Heart right ventricle (tissue), 16 donors: ENCODE results near the gene CTNND2. TPM values are rescaled to one million over a fixed set of nuclear protein-coding genes. Genes with fewer than 3 reads are reported as not detected.

Source experiments
- ATAC-seq, 8 donors: fragments of 200-7000 bp; cut with Tn5 transposase; one replicate each; pipeline ENCODE4 v1.9.1; 2020; ENCODE audit warnings: mild to moderate bottlenecking in 8 of 8, moderate library complexity in 8 of 8, moderate number of reproducible peaks in 1 of 8
- DNase-seq, 2 donors: peaks; one replicate each; pipeline ENCODE4 v3.0.0-alpha.2; 2020
- H3K27ac ChIP-seq, 10 donors: fragments of 200-600 bp; sonication (generic) in 2 of 10; one replicate each; pipeline versions ENCODE4 v1.5.0 to v1.8.0; 2020 to 2022; ENCODE audit warnings: mild to moderate bottlenecking in 3 of 10
- H3K27me3 ChIP-seq, 7 donors: fragments of 200-600 bp; one replicate each; pipeline ENCODE4 v1.8.0; 2021 to 2022; ENCODE audit warnings: mild to moderate bottlenecking in 2 of 7
- H3K36me3 ChIP-seq, 9 donors: fragments of 200-600 bp; sonication (generic) in 1 of 9; one replicate each; pipeline versions ENCODE4 v1.5.0 to v1.8.0; 2020 to 2022; ENCODE audit warnings: mild to moderate bottlenecking in 2 of 9
- H3K4me1 ChIP-seq, 9 donors: fragments of 200-600 bp; sonication (generic) in 1 of 9; one replicate each; pipeline versions ENCODE4 v1.5.0 to v1.8.0; 2020 to 2022; ENCODE audit warnings: mild to moderate bottlenecking in 4 of 9
- H3K4me3 ChIP-seq, 10 donors: fragments of 200-600 bp; sonication (generic) in 2 of 10; one replicate each; pipeline versions ENCODE4 v1.5.0 to v1.8.0; 2020 to 2022; ENCODE audit warnings: mild to moderate bottlenecking in 7 of 10, moderate library complexity in 2 of 10
- H3K9me3 ChIP-seq, 11 donors: fragments of 200-600 bp in 10 of 11; sonication (generic) in 2 of 11; one replicate each; pipeline versions ENCODE4 v1.5.0 to v1.8.0; 2013 to 2022; ENCODE audit warnings: mild to moderate bottlenecking in 2 of 11, control low read depth in 1 of 11, moderate library complexity in 1 of 11
- WGBS, 2 donors: extraction: QIAGEN DNeasy Blood & Tissue Kit; methylation state at CpG; one replicate each; pipeline ENCODE4 v1.1.7; 2013; ENCODE audit warnings: inconsistent platforms in 1 of 2; 5-methylcytosine and 5-hydroxymethylcytosine counted together
- intact Hi-C, 10 donors: fragments of 100-400 bp; cut with DNase I; formaldehyde crosslinking; loops; one replicate each; pipeline versions ENCODE4 v1.11.1 to v1.14.2; 2022
- polyA plus RNA-seq, 2 donors: library from polyadenylated mRNA; stranded (reverse); fragments of 200-250 nt; gene quantifications; one replicate each; pipeline ENCODE4 v1.2.3, GENCODE V29; 2013
- total RNA-seq, 10 donors: library from RNA; stranded (reverse); fragmentation: NEBNext Ultra II Directional in 3 of 10; extraction: Animal tissue kit (Norgen Biotek cat#: 25700) in 3 of 10; gene quantifications; one replicate each; pipeline versions ENCODE4 v1.2.1 to v1.2.4, GENCODE V29; 2021 to 2023
- TF ChIP-seq, protein P1 (sequence below), 9 donors: fragments of 200-600 bp; sonication (generic) in 2 of 9; IDR thresholded peaks; one replicate each; pipeline versions ENCODE4 v1.5.0 to v1.8.0; 2021 to 2022; ENCODE audit warnings: antibody characterized with exemption in 9 of 9, mild to moderate bottlenecking in 5 of 9, moderate library complexity in 1 of 9
- donor health status: Arrhythmogenic right ventricular cardiomyopathy.
- donor health status: ischemic (EF 13 %, LVEDD 7.1; RV severe dilation, severe dysfunction).
- donor health status: healthy with polysubstance abuse.
- donor health status: DM: no; HTN: yes; CAD: no.
- donor health status: DM: no; HTN: no; CAD: no.
- donor health status: ischemic (EF 25% LVEDD 6.9; RV normal size, moderate dysfunction).
- donor health status: ischemic (EF 25% LVEDD 5.7; RV mildly dilated, moderate dysfunction).
- donor health status: healthy.
- donor health status: DM: yes; HTN: yes; CAD: no.
- donor health status: Ischemic cardiomyopathy.
- donor health status: ischemic (EF 35%, LVEDD 5.7; RV mildly dilated, moderate dysfunction).
- donor health status: nonischemic (EF 11% LVEDD 7.7; RV severe dilation, severe dysfunction).
- donor health status: DM: yes; HTN: yes; CAD: no.
- donor health status: PGD.
- donor health status: ischemic (EF 29% LVEDD 5.4; RV normal size, mild dysfunction).
- donor health status: nonischemic (EF 23%, LVEDD 6.1; RV moderate dilation, normal function).

CTNND2 gene
- total and polyA plus RNA-seq, 12 donors: 1.1 to 29.6 (median 9.9) TPM

DNA sequence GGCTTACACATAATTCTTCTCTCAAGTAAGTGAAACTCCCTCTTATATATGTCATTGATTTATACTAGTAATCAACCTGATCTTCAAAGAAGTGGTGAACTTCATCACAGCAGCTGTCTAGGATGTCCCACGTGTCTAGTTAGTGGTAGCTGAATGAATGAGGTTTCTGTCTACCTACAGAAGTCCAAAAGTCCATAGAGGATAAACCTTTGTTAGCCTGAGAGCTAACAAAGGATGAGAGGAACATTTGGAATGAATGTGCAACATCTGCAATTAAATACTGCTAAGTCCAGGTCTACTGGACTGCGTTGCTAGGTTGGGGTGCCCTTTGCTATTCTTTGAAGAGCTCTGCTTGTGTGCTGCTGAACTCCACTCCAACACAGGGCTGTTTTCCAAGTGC, 929.4 kb downstream of the CTNND2 start:
- WGBS, 2 donors: 85 to 87% methylated on average over 2 of the region's 2 CpGs
- intact Hi-C loops: no loop called here

DNA sequence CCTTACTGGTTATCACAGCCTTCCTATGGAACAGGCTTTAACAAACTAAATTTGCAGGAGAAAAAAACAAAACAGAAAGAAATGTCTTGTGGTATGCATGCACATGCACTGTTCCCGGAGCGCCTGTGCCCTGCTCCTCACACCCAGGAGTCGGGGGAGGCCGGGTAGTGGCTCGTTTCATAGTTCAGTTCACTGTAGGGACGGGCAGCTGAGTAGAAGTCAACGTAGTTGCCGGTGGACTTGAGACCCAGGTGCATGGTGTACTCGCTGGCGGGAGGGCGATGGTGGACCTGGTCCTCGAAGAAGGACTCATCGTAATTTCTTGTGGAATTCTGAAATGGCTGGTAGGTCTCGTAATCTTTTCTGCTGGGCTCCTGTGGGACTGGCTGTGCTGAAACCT, 930.9 kb downstream of the CTNND2 start:
- Histone ChIP-seq H3K4me1 (no peaks in the 10 kb centered on the region), H3K9me3 (no peaks in the 10 kb centered on the region), H3K4me3 (no peak overlapping the region), H3K27ac (no peak overlapping the region), H3K27me3 (peaks cover 0 to 7% (median 0%) of the 10 kb centered on the region in 7 donors), H3K36me3 (no peaks in the 10 kb centered on the region)
- TF ChIP-seq, protein P1, sequence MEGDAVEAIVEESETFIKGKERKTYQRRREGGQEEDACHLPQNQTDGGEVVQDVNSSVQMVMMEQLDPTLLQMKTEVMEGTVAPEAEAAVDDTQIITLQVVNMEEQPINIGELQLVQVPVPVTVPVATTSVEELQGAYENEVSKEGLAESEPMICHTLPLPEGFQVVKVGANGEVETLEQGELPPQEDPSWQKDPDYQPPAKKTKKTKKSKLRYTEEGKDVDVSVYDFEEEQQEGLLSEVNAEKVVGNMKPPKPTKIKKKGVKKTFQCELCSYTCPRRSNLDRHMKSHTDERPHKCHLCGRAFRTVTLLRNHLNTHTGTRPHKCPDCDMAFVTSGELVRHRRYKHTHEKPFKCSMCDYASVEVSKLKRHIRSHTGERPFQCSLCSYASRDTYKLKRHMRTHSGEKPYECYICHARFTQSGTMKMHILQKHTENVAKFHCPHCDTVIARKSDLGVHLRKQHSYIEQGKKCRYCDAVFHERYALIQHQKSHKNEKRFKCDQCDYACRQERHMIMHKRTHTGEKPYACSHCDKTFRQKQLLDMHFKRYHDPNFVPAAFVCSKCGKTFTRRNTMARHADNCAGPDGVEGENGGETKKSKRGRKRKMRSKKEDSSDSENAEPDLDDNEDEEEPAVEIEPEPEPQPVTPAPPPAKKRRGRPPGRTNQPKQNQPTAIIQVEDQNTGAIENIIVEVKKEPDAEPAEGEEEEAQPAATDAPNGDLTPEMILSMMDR (IDR thresholded peaks at IDR 0.05): no peak
- WGBS, 2 donors: 90 to 91% methylated on average over 14 of the region's 14 CpGs
- ATAC-seq (no peak), DNase-seq (no peak)
- intact Hi-C loops: no loop called here

More for the DNA sequence above, 929.4 kb downstream of the CTNND2 start:
- H3K36me3 ChIP-seq: no peaks in the 10 kb centered on the region
- DNase-seq (no peak), ATAC-seq (no peak)
- H3K9me3 ChIP-seq: no peaks in the 10 kb centered on the region
- no peak overlapping the region for H3K4me3 ChIP-seq
- TF ChIP-seq, protein P1 (IDR thresholded peaks at IDR 0.05): no peak
- peaks cover 0 to 7% (median 0%) of the 10 kb centered on the region in 7 donors for H3K27me3 ChIP-seq
- H3K27ac ChIP-seq: no peak overlapping the region
- no peaks in the 10 kb centered on the region for H3K4me1 ChIP-seq

DNA sequence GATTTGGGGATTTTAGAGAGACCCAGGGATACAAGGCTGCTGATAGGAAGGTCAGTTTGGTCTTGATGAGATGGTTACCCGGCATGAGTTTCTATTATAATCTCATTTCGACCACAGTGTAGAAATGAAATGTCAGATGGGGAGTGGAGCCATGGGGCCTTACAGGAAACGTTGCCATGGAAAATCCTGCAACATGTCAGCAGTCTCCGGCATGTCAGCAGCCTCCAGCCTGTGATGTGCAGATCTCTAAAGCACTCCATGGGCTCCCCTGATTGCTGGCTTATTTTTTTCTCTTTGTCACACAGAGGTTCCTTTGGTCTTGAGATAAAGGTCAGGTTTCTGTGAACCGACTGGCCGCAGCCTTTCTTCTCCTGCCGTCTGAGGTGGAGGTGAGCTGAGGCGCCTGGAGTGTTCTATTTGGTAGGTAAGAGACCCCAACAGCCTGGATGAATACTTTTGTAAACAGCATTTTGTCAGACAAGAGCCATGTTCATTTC, 934.5 kb downstream of the CTNND2 start:
- DNase-seq (no peak), ATAC-seq (no peak)
- Histone ChIP-seq H3K9me3 (no peaks in the 10 kb centered on the region), H3K4me3 (no peak overlapping the region), H3K27me3 (peaks cover 0 to 7% (median 0%) of the 10 kb centered on the region in 7 donors), H3K36me3 (no peaks in the 10 kb centered on the region), H3K27ac (no peak overlapping the region), H3K4me1 (no peaks in the 10 kb centered on the region)
- intact Hi-C loops: loop anchor here in 1 of 10 donors (10.0 kb wide), 1 partner anchor 285 kb away; no protein-coding TSS in a partner anchor
- WGBS, 2 donors: 31 to 42% methylated on average over 8 of the region's 8 CpGs
- TF ChIP-seq, protein P1 (IDR thresholded peaks at IDR 0.05): no peak

DNA sequence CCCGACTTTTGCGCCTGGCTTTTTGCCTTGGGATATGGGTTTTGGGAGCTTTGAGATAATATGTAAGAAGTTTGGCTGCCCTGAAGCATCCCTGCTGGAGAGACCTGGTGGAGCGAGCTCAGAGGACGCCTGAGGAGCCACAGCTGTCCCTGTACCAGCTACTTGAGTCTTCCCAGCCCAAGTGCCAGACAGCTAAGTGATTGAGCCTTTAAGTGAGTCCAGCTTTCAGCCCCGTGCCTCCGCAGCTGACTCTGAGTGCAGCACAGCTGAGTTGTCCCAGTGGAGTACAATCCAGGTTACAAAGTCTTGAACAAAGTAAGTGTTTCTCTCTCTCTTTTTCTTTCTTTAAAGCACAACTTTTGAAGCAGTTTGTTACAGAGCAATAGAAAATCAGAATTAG, 939.4 kb downstream of the CTNND2 start:
- H3K27me3 ChIP-seq: peaks cover 0 to 5% (median 0%) of the 10 kb centered on the region in 7 donors
- DNase-seq (no peak), ATAC-seq (no peak)
- TF ChIP-seq, protein P1 (IDR thresholded peaks at IDR 0.05): no peak
- no peaks in the 10 kb centered on the region for H3K4me1 ChIP-seq
- no peak overlapping the region for H3K27ac ChIP-seq
- no peak overlapping the region for H3K4me3 ChIP-seq
- intact Hi-C loops: loop anchor here in 1 of 10 donors (10.0 kb wide), 1 partner anchor 280 kb away; no protein-coding TSS in a partner anchor
- no peaks in the 10 kb centered on the region for H3K36me3 ChIP-seq
- WGBS, 2 donors: 56 to 57% methylated on average over 6 of the region's 6 CpGs
- H3K9me3 ChIP-seq: peaks cover 0 to 2% (median 0%) of the 10 kb centered on the region in 11 donors
